HEK293 (cell line): ENCODE data around the gene C2CD3.

Source experiments
- CTCF ChIA-PET: fragments of 350-600 bp; formaldehyde crosslinking; extraction: SDS; loops from one replicate; lab custom pipeline; 2021; ENCODE audit warnings: antibody characterized with exemption; lab: Yijun Ruan, JAX
- POLR2A ChIA-PET: fragments of 300-600 bp; formaldehyde crosslinking; extraction: SDS; loops from one replicate; lab custom pipeline; 2020; ENCODE audit warnings: antibody characterized with exemption, inconsistent platforms; lab: Yijun Ruan, JAX
- H3K27ac ChIP-seq: fragments of 200-500 bp; sonication (Bioruptor generic); 2 replicates; pipeline ENCODE4 v1.5.1; 2014; ENCODE audit warnings: low read depth, low read length, control low read depth, inconsistent platforms; ENCODE audit errors: extremely low read depth
- H3K36me3 ChIP-seq, 2 experiments: fragments of 200-500 bp in 1 of 2; sonication (Bioruptor generic) in 1 of 2; 1 replicate in 1 of 2; 2 replicates in 1 of 2; pipeline ENCODE4 v1.5.1; 2014 to 2017; ENCODE audit warnings: inconsistent platforms in 2 of 2, low read length in 2 of 2; ENCODE audit not compliant: control insufficient read depth in 2 of 2, insufficient read depth in 1 of 2
- H3K4me1 ChIP-seq: fragments of 200-500 bp; sonication (Bioruptor generic); 2 replicates; pipeline ENCODE4 v1.5.1; 2014; ENCODE audit warnings: mild to moderate bottlenecking, low read length, inconsistent platforms; ENCODE audit not compliant: control insufficient read depth, insufficient read depth
- H3K4me3 ChIP-seq: 2 replicates; pipeline ENCODE4 v1.5.1; 2011; ENCODE audit warnings: low read depth, mild to moderate bottlenecking, control low read depth, low read length, moderate library complexity
- H3K9me3 ChIP-seq: fragments of 200-500 bp; sonication (Bioruptor generic); 2 replicates; pipeline ENCODE4 v1.5.1; 2014; ENCODE audit warnings: low read depth, low read length, inconsistent platforms; ENCODE audit not compliant: control insufficient read depth, insufficient read depth
- EGR2 ChIP-seq: fragments of 450-650 bp; formaldehyde crosslinking; IDR thresholded peaks from 2 replicates; pipeline ENCODE4 v1.5.1; 2016; ENCODE audit warnings: low read depth, missing biosample characterization, missing genetic modification characterization
- GLIS1 ChIP-seq: fragments of 450-650 bp; formaldehyde crosslinking; IDR thresholded peaks from 2 replicates; pipeline ENCODE4 v1.5.1; 2016; ENCODE audit warnings: missing biosample characterization, missing genetic modification characterization
- SCRT1 ChIP-seq: fragments of 450-650 bp; formaldehyde crosslinking; IDR thresholded peaks from 2 replicates; pipeline ENCODE4 v1.5.1; 2016; ENCODE audit warnings: missing biosample characterization, missing genetic modification characterization, borderline replicate concordance
- YY1 ChIP-seq: fragments of 450-650 bp; formaldehyde crosslinking; IDR thresholded peaks from 2 replicates; pipeline ENCODE4 v1.5.1; 2018; ENCODE audit warnings: missing biosample characterization, missing genetic modification characterization
- ZBTB8A ChIP-seq: fragments of 450-650 bp; formaldehyde crosslinking; IDR thresholded peaks from 2 replicates; pipeline ENCODE4 v1.5.1; 2016; ENCODE audit warnings: missing biosample characterization, missing genetic modification characterization
- ZFHX2 ChIP-seq: fragments of 450-650 bp; formaldehyde crosslinking; conservative IDR thresholded peaks from 2 replicates; pipeline ENCODE4 v1.5.1; 2016; ENCODE audit warnings: missing biosample characterization, missing genetic modification characterization
- ZFP37 ChIP-seq: fragments of 450-650 bp; formaldehyde crosslinking; IDR thresholded peaks from 2 replicates; pipeline ENCODE4 v1.5.1; 2016; ENCODE audit warnings: missing biosample characterization, missing genetic modification characterization
- ZNF10 ChIP-seq: fragments of 450-650 bp; formaldehyde crosslinking; IDR thresholded peaks from 2 replicates; pipeline ENCODE4 v1.5.1; 2017; ENCODE audit warnings: missing biosample characterization, missing genetic modification characterization
- ZNF133 ChIP-seq: fragments of 450-650 bp; formaldehyde crosslinking; IDR thresholded peaks from 2 replicates; pipeline ENCODE4 v1.5.1; 2016; ENCODE audit warnings: missing biosample characterization, missing genetic modification characterization
- ZNF2 ChIP-seq: fragments of 450-650 bp; formaldehyde crosslinking; IDR thresholded peaks from 2 replicates; pipeline ENCODE4 v1.5.1; 2016; ENCODE audit warnings: missing biosample characterization, missing genetic modification characterization
- ZNF239 ChIP-seq: fragments of 450-650 bp; formaldehyde crosslinking; IDR thresholded peaks from 2 replicates; pipeline ENCODE4 v1.5.1; 2016; ENCODE audit warnings: missing biosample characterization, missing genetic modification characterization
- ZNF335 ChIP-seq: fragments of 450-650 bp; formaldehyde crosslinking; conservative IDR thresholded peaks from 2 replicates; pipeline ENCODE4 v1.5.1; 2016; ENCODE audit warnings: missing biosample characterization, missing genetic modification characterization
- ZNF433 ChIP-seq: fragments of 450-650 bp; formaldehyde crosslinking; IDR thresholded peaks from 2 replicates; pipeline ENCODE4 v1.5.1; 2016; ENCODE audit warnings: missing biosample characterization, missing genetic modification characterization, low read depth
- ZNF518A ChIP-seq: fragments of 450-650 bp; formaldehyde crosslinking; conservative IDR thresholded peaks from 2 replicates; pipeline ENCODE4 v1.5.1; 2016; ENCODE audit warnings: low read depth, missing biosample characterization, missing genetic modification characterization
- ZNF529 ChIP-seq: fragments of 450-650 bp; formaldehyde crosslinking; IDR thresholded peaks from 2 replicates; pipeline ENCODE4 v1.5.1; 2017; ENCODE audit warnings: missing genetic modification characterization, missing biosample characterization; ENCODE audit not compliant: insufficient replicate concordance
- ZNF544 ChIP-seq: fragments of 450-650 bp; formaldehyde crosslinking; IDR thresholded peaks from 2 replicates; pipeline ENCODE4 v1.5.0; 2017; ENCODE audit warnings: missing biosample characterization, missing genetic modification characterization
- ZNF571 ChIP-seq: fragments of 450-650 bp; formaldehyde crosslinking; IDR thresholded peaks from 2 replicates; pipeline ENCODE4 v1.5.0; 2017; ENCODE audit warnings: missing biosample characterization, missing genetic modification characterization
- ZNF621 ChIP-seq: fragments of 450-650 bp; formaldehyde crosslinking; IDR thresholded peaks from 2 replicates; pipeline ENCODE4 v1.5.1; 2017; ENCODE audit warnings: missing biosample characterization, missing genetic modification characterization
- ZNF664 ChIP-seq: fragments of 450-650 bp; formaldehyde crosslinking; IDR thresholded peaks from 2 replicates; pipeline ENCODE4 v1.5.1; 2016; ENCODE audit warnings: missing biosample characterization, missing genetic modification characterization
- TF ChIP-seq, protein P1 (sequence below): fragments of 450-650 bp; formaldehyde crosslinking; IDR thresholded peaks from 2 replicates; pipeline ENCODE4 v1.5.1; 2016; ENCODE audit warnings: missing biosample characterization, missing genetic modification characterization
- TF ChIP-seq, protein P2 (sequence below): fragments of 450-650 bp; formaldehyde crosslinking; IDR thresholded peaks from 2 replicates; pipeline ENCODE4 v1.5.1; 2016; ENCODE audit warnings: missing biosample characterization, missing genetic modification characterization

The C2CD3 gene

GRCh38 chr11:74043450-74043849, 127.4 kb downstream of the C2CD3 start:
- POLR2A ChIA-PET: no interaction called here
- H3K4me3 ChIP-seq: no peak overlapping the region
- TF ChIP-seq, protein P1, sequence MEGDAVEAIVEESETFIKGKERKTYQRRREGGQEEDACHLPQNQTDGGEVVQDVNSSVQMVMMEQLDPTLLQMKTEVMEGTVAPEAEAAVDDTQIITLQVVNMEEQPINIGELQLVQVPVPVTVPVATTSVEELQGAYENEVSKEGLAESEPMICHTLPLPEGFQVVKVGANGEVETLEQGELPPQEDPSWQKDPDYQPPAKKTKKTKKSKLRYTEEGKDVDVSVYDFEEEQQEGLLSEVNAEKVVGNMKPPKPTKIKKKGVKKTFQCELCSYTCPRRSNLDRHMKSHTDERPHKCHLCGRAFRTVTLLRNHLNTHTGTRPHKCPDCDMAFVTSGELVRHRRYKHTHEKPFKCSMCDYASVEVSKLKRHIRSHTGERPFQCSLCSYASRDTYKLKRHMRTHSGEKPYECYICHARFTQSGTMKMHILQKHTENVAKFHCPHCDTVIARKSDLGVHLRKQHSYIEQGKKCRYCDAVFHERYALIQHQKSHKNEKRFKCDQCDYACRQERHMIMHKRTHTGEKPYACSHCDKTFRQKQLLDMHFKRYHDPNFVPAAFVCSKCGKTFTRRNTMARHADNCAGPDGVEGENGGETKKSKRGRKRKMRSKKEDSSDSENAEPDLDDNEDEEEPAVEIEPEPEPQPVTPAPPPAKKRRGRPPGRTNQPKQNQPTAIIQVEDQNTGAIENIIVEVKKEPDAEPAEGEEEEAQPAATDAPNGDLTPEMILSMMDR: no peak
- TF ChIP-seq ZNF664 (tag by site-specific recombination) (no peak), ZFHX2 (tag by site-specific recombination) (no peak), ZNF2 (tag by site-specific recombination) (no peak), ZNF10 (no peak), YY1 (no peak)
- TF ChIP-seq, all 188 proteins: peak for 0
- no peaks in the 10 kb centered on the region for H3K9me3 ChIP-seq
- H3K27ac ChIP-seq: no peak overlapping the region
- CTCF ChIA-PET: no interaction called here
- no peaks in the 10 kb centered on the region for H3K4me1 ChIP-seq
- peaks cover 0 to 53% of the 10 kb centered on the region in 2 experiments; a peak in 2 of 3 replicates for H3K36me3 ChIP-seq

- Histone ChIP-seq H3K36me3 (peaks cover 0 to 87% of the 10 kb centered on the region in 2 experiments), H3K9me3 (no peaks in the 10 kb centered on the region)
- TF ChIP-seq ZNF621 (tag by site-specific recombination): no peak
- TF ChIP-seq ZNF518A: no peak
- TF ChIP-seq GLIS1 (tag by site-specific recombination): no peak
- no peak for TF ChIP-seq EGR2 (tag by site-specific recombination)
- no peak for TF ChIP-seq ZBTB8A (tag by site-specific recombination)
- TF ChIP-seq, all 188 proteins: peak for 0
- H3K27ac ChIP-seq: no peak overlapping the region
- ChIA-PET POLR2A (no interaction called here), CTCF (no interaction called here)
- H3K4me3 ChIP-seq: no peak overlapping the region
- no peaks in the 10 kb centered on the region for H3K4me1 ChIP-seq
Observed at GRCh38 chr11:74037309-74037708, 133.5 kb downstream of the C2CD3 start.

DNA sequence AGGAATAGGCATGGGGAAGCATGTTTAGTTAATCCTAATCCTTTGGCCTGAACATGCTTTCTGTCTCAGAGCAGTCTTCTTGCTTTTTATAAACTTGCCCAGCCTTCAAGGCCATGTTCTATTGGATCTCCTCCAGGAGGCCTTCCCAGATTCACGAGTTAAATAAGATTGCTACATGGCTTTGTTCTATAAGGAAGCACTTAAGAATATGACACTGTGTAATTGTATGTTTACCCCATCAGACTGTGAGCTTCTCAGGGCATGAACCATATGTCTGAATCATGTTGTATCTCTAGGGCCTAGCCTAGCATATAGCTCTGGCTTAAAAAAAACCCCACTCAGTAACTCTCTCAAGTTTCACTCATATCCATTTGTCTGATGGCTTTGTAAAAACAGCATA, 135.5 kb downstream of the C2CD3 start:
- no peaks in the 10 kb centered on the region for H3K4me1 ChIP-seq
- no peak for TF ChIP-seq ZFP37
- TF ChIP-seq ZNF239 (tag by site-specific recombination): no peak
- H3K27ac ChIP-seq: no peak overlapping the region
- H3K4me3 ChIP-seq: no peak overlapping the region
- POLR2A ChIA-PET: no interaction called here
- peaks cover 0 to 94% of the 10 kb centered on the region in 2 experiments for H3K36me3 ChIP-seq
- no peaks in the 10 kb centered on the region for H3K9me3 ChIP-seq
- CTCF ChIA-PET: interaction anchor here (0.6 kb wide), 1 partner anchor 17 kb away, joined by 3 read pairs; no protein-coding TSS in a partner anchor

GRCh38 chr11:74033046-74033445, 137.8 kb downstream of the C2CD3 start:
- ChIA-PET POLR2A (no interaction called here), CTCF (no interaction called here)
- H3K9me3 ChIP-seq: no peaks in the 10 kb centered on the region
- peaks cover 0 to 87% of the 10 kb centered on the region in 2 experiments; a peak in 2 of 3 replicates for H3K36me3 ChIP-seq
- no peaks in the 10 kb centered on the region for H3K4me1 ChIP-seq
- TF ChIP-seq ZNF133 (tag by site-specific recombination) (no peak), ZNF335 (no peak), ZNF529 (tag by site-specific recombination) (no peak), SCRT1 (tag by site-specific recombination) (no peak), ZNF571 (no peak), ZNF433 (tag by site-specific recombination) (no peak), EGR2 (tag by site-specific recombination) (no peak), ZNF544 (no peak)
- TF ChIP-seq, protein P2, sequence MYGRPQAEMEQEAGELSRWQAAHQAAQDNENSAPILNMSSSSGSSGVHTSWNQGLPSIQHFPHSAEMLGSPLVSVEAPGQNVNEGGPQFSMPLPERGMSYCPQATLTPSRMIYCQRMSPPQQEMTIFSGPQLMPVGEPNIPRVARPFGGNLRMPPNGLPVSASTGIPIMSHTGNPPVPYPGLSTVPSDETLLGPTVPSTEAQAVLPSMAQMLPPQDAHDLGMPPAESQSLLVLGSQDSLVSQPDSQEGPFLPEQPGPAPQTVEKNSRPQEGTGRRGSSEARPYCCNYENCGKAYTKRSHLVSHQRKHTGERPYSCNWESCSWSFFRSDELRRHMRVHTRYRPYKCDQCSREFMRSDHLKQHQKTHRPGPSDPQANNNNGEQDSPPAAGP (tag by site-specific recombination): no peak
- no peak overlapping the region for H3K27ac ChIP-seq
- no peak overlapping the region for H3K4me3 ChIP-seq
